ENCODE data around the gene SEMA6D.

SEMA6D gene

GRCh38 chr15:47768735-47769134 is 51.4 kb downstream of the SEMA6D start:
- H3K4me1 ChIP-seq (ENCODE audit: control insufficient read depth, insufficient read depth, low read length) = no peaks in the 10 kb centered on the region
- no peak overlapping the region for H3K4me3 ChIP-seq (ENCODE audit: low read depth, low read length)
- H3K9me3 ChIP-seq (ENCODE audit: control insufficient read depth, insufficient read depth, low read length) = no peaks in the 10 kb centered on the region
- no peaks in the 10 kb centered on the region for H3K27me3 ChIP-seq (ENCODE audit: control insufficient read depth, insufficient read depth, low read length)
- no peaks in the 10 kb centered on the region for H3K36me3 ChIP-seq (ENCODE audit: control insufficient read depth, insufficient read depth, low read length)
- no peak overlapping the region for H3K9ac ChIP-seq (ENCODE audit: low read depth, low read length)

GRCh38 chr15:47769166-47769565 is 51.9 kb downstream of the SEMA6D start:
- no peak overlapping the region for H3K4me3 ChIP-seq (ENCODE audit: low read depth, low read length)
- no peak overlapping the region for H3K9ac ChIP-seq (ENCODE audit: low read depth, low read length)
- H3K4me1 ChIP-seq (ENCODE audit: control insufficient read depth, insufficient read depth, low read length) = no peaks in the 10 kb centered on the region
- no peaks in the 10 kb centered on the region for H3K27me3 ChIP-seq (ENCODE audit: control insufficient read depth, insufficient read depth, low read length)
- no peaks in the 10 kb centered on the region for H3K36me3 ChIP-seq (ENCODE audit: control insufficient read depth, insufficient read depth, low read length)
- no peaks in the 10 kb centered on the region for H3K9me3 ChIP-seq (ENCODE audit: control insufficient read depth, insufficient read depth, low read length)

- H3K9ac ChIP-seq (ENCODE audit: low read depth, low read length) = no peak overlapping the region
- H3K4me3 ChIP-seq (ENCODE audit: low read depth, low read length) = no peak overlapping the region
- H3K4me1 ChIP-seq (ENCODE audit: control insufficient read depth, insufficient read depth, low read length) = peaks cover 7% of the 10 kb centered on the region
- H3K36me3 ChIP-seq (ENCODE audit: control insufficient read depth, insufficient read depth, low read length) = no peaks in the 10 kb centered on the region
- no peaks in the 10 kb centered on the region for H3K9me3 ChIP-seq (ENCODE audit: control insufficient read depth, insufficient read depth, low read length)
- H3K27me3 ChIP-seq (ENCODE audit: control insufficient read depth, insufficient read depth, low read length) = no peaks in the 10 kb centered on the region
These were observed 55.8 kb downstream of the SEMA6D start for GRCh38 chr15:47773143-47773542.

GRCh38 chr15:47778263-47778770 is 61.0 kb downstream of the SEMA6D start:
- no peaks in the 10 kb centered on the region for H3K9me3 ChIP-seq (ENCODE audit: control insufficient read depth, insufficient read depth, low read length)
- no peak overlapping the region for H3K9ac ChIP-seq (ENCODE audit: low read depth, low read length)
- H3K4me3 ChIP-seq (ENCODE audit: low read depth, low read length) = no peak overlapping the region
- H3K36me3 ChIP-seq (ENCODE audit: control insufficient read depth, insufficient read depth, low read length) = no peaks in the 10 kb centered on the region
- H3K27me3 ChIP-seq (ENCODE audit: control insufficient read depth, insufficient read depth, low read length) = no peaks in the 10 kb centered on the region
- peaks cover 18% of the 10 kb centered on the region for H3K4me1 ChIP-seq (ENCODE audit: control insufficient read depth, insufficient read depth, low read length)

GRCh38 chr15:47780971-47781370 is 63.7 kb downstream of the SEMA6D start:
- no peak overlapping the region for H3K4me3 ChIP-seq (ENCODE audit: low read depth, low read length)
- peaks cover 18% of the 10 kb centered on the region for H3K4me1 ChIP-seq (ENCODE audit: control insufficient read depth, insufficient read depth, low read length)
- H3K27me3 ChIP-seq (ENCODE audit: control insufficient read depth, insufficient read depth, low read length) = no peaks in the 10 kb centered on the region
- H3K9me3 ChIP-seq (ENCODE audit: control insufficient read depth, insufficient read depth, low read length) = no peaks in the 10 kb centered on the region
- H3K9ac ChIP-seq (ENCODE audit: low read depth, low read length) = no peak overlapping the region
- H3K36me3 ChIP-seq (ENCODE audit: control insufficient read depth, insufficient read depth, low read length) = no peaks in the 10 kb centered on the region

- Histone ChIP-seq H3K9ac (ENCODE audit: low read depth, low read length) (no peak overlapping the region), H3K4me3 (ENCODE audit: low read depth, low read length) (no peak overlapping the region), H3K36me3 (ENCODE audit: control insufficient read depth, insufficient read depth, low read length) (no peaks in the 10 kb centered on the region), H3K27me3 (ENCODE audit: control insufficient read depth, insufficient read depth, low read length) (no peaks in the 10 kb centered on the region), H3K4me1 (ENCODE audit: control insufficient read depth, insufficient read depth, low read length) (peaks cover 18% of the 10 kb centered on the region), H3K9me3 (ENCODE audit: control insufficient read depth, insufficient read depth, low read length) (no peaks in the 10 kb centered on the region)
These were observed 64.2 kb downstream of the SEMA6D start for GRCh38 chr15:47781527-47781926.

GRCh38 chr15:47784820-47785219 is 67.5 kb downstream of the SEMA6D start:
- no peak overlapping the region for H3K9ac ChIP-seq (ENCODE audit: low read depth, low read length)
- no peaks in the 10 kb centered on the region for H3K4me1 ChIP-seq (ENCODE audit: control insufficient read depth, insufficient read depth, low read length)
- no peaks in the 10 kb centered on the region for H3K27me3 ChIP-seq (ENCODE audit: control insufficient read depth, insufficient read depth, low read length)
- H3K4me3 ChIP-seq (ENCODE audit: low read depth, low read length) = no peak overlapping the region
- H3K9me3 ChIP-seq (ENCODE audit: control insufficient read depth, insufficient read depth, low read length) = no peaks in the 10 kb centered on the region
- H3K36me3 ChIP-seq (ENCODE audit: control insufficient read depth, insufficient read depth, low read length) = no peaks in the 10 kb centered on the region

GRCh38 chr15:47786371-47786770 is 69.1 kb downstream of the SEMA6D start:
- Histone ChIP-seq H3K36me3 (ENCODE audit: control insufficient read depth, insufficient read depth, low read length) (no peaks in the 10 kb centered on the region), H3K4me3 (ENCODE audit: low read depth, low read length) (no peak overlapping the region), H3K9me3 (ENCODE audit: control insufficient read depth, insufficient read depth, low read length) (no peaks in the 10 kb centered on the region), H3K4me1 (ENCODE audit: control insufficient read depth, insufficient read depth, low read length) (no peaks in the 10 kb centered on the region), H3K27me3 (ENCODE audit: control insufficient read depth, insufficient read depth, low read length) (no peaks in the 10 kb centered on the region), H3K9ac (ENCODE audit: low read depth, low read length) (no peak overlapping the region)

GRCh38 chr15:47787875-47788274 is 70.6 kb downstream of the SEMA6D start:
- H3K36me3 ChIP-seq (ENCODE audit: control insufficient read depth, insufficient read depth, low read length) = no peaks in the 10 kb centered on the region
- H3K4me3 ChIP-seq (ENCODE audit: low read depth, low read length) = no peak overlapping the region
- H3K9me3 ChIP-seq (ENCODE audit: control insufficient read depth, insufficient read depth, low read length) = no peaks in the 10 kb centered on the region
- no peaks in the 10 kb centered on the region for H3K27me3 ChIP-seq (ENCODE audit: control insufficient read depth, insufficient read depth, low read length)
- H3K9ac ChIP-seq (ENCODE audit: low read depth, low read length) = no peak overlapping the region
- H3K4me1 ChIP-seq (ENCODE audit: control insufficient read depth, insufficient read depth, low read length) = no peaks in the 10 kb centered on the region

GRCh38 chr15:47788685-47789084 is 71.4 kb downstream of the SEMA6D start:
- Histone ChIP-seq H3K4me3 (ENCODE audit: low read depth, low read length) (no peak overlapping the region), H3K9me3 (ENCODE audit: control insufficient read depth, insufficient read depth, low read length) (no peaks in the 10 kb centered on the region), H3K4me1 (ENCODE audit: control insufficient read depth, insufficient read depth, low read length) (no peaks in the 10 kb centered on the region), H3K27me3 (ENCODE audit: control insufficient read depth, insufficient read depth, low read length) (no peaks in the 10 kb centered on the region), H3K36me3 (ENCODE audit: control insufficient read depth, insufficient read depth, low read length) (no peaks in the 10 kb centered on the region), H3K9ac (ENCODE audit: low read depth, low read length) (no peak overlapping the region)

GRCh38 chr15:47791161-47791560 is 73.9 kb downstream of the SEMA6D start:
- H3K9me3 ChIP-seq (ENCODE audit: control insufficient read depth, insufficient read depth, low read length) = no peaks in the 10 kb centered on the region
- H3K36me3 ChIP-seq (ENCODE audit: control insufficient read depth, insufficient read depth, low read length) = no peaks in the 10 kb centered on the region
- no peaks in the 10 kb centered on the region for H3K27me3 ChIP-seq (ENCODE audit: control insufficient read depth, insufficient read depth, low read length)
- no peaks in the 10 kb centered on the region for H3K4me1 ChIP-seq (ENCODE audit: control insufficient read depth, insufficient read depth, low read length)
- H3K9ac ChIP-seq (ENCODE audit: low read depth, low read length) = no peak overlapping the region
- H3K4me3 ChIP-seq (ENCODE audit: low read depth, low read length) = no peak overlapping the region

GRCh38 chr15:47792231-47792630 is 74.9 kb downstream of the SEMA6D start:
- H3K27me3 ChIP-seq (ENCODE audit: control insufficient read depth, insufficient read depth, low read length) = no peaks in the 10 kb centered on the region
- no peaks in the 10 kb centered on the region for H3K36me3 ChIP-seq (ENCODE audit: control insufficient read depth, insufficient read depth, low read length)
- H3K4me1 ChIP-seq (ENCODE audit: control insufficient read depth, insufficient read depth, low read length) = no peaks in the 10 kb centered on the region
- no peaks in the 10 kb centered on the region for H3K9me3 ChIP-seq (ENCODE audit: control insufficient read depth, insufficient read depth, low read length)
- H3K4me3 ChIP-seq (ENCODE audit: low read depth, low read length) = no peak overlapping the region
- no peak overlapping the region for H3K9ac ChIP-seq (ENCODE audit: low read depth, low read length)

Data from iPS-15b (cell line).